Common myeloid progenitor, CD34-positive (primary cell): ENCODE results near the gene PIGM.
"Not testable (repeated sequence)": the region's sequence is repeated elsewhere in the genome, so short reads cannot be mapped to it uniquely, and the experiment has no call there.

Experiments
- CTCF ChIA-PET: fragments of 350-600 bp; sonication (Branson Sonifier 250); formaldehyde crosslinking; loops from one replicate; lab custom pipeline; 2021; ENCODE audit warnings: antibody characterized with exemption; lab: Charles Lee
- POLR2A ChIA-PET: fragments of 350-600 bp; sonication (Branson Sonifier 250); formaldehyde crosslinking; loops from one replicate; lab custom pipeline; 2021; ENCODE audit warnings: antibody characterized with exemption; lab: Charles Lee
- DNase-seq, 3 donors: peaks; one replicate each; pipeline versions ENCODE4 v3.0.0 to v3.0.0-alpha.2; 2013
- H3K27ac ChIP-seq, 2 experiments: 1 replicate in 1 of 2; 2 replicates in 1 of 2; pipeline ENCODE4 v1.7.0; 2013; ENCODE audit warnings: inconsistent platforms in 2 of 2, low read length in 2 of 2, mild to moderate bottlenecking in 2 of 2, low read depth in 1 of 2, moderate library complexity in 1 of 2; ENCODE audit not compliant: severe bottlenecking in 2 of 2, insufficient read depth in 1 of 2, poor library complexity in 1 of 2
- H3K27me3 ChIP-seq, 5 experiments: replicated peaks in 2 of 5; 1 replicate in 3 of 5; 2 replicates in 2 of 5; pipeline versions ENCODE4 v1.6.1 to v1.7.0; 2013; ENCODE audit warnings: low read length in 4 of 5, mild to moderate bottlenecking in 2 of 5, moderate library complexity in 2 of 5, inconsistent platforms in 1 of 5; ENCODE audit not compliant: insufficient read depth in 5 of 5, control insufficient read depth in 4 of 5
- H3K36me3 ChIP-seq, 4 experiments: 1 replicate in 2 of 4; 2 replicates in 2 of 4; pipeline versions ENCODE4 v1.6.1 to v1.7.0; 2013; ENCODE audit warnings: low read length in 3 of 4, control low read depth in 1 of 4, mild to moderate bottlenecking in 1 of 4; ENCODE audit not compliant: control insufficient read depth in 4 of 4, insufficient read depth in 4 of 4
- H3K4me1 ChIP-seq, 4 experiments: 1 replicate in 3 of 4; 2 replicates in 1 of 4; pipeline versions ENCODE4 v1.6.1 to v1.7.1; 2013; ENCODE audit warnings: low read length in 3 of 4, mild to moderate bottlenecking in 3 of 4, control low read depth in 1 of 4, inconsistent platforms in 1 of 4, moderate library complexity in 1 of 4; ENCODE audit not compliant: control insufficient read depth in 4 of 4, insufficient read depth in 4 of 4; ENCODE audit errors: control extremely low read depth in 1 of 4
- H3K4me3 ChIP-seq, 7 experiments: 1 replicate in 4 of 7; 2 replicates in 3 of 7; pipeline versions ENCODE4 v1.5.1 to v1.7.0; 2013; ENCODE audit warnings: mild to moderate bottlenecking in 7 of 7, low read length in 6 of 7, moderate library complexity in 6 of 7, inconsistent platforms in 2 of 7, low read depth in 2 of 7, control low read depth in 1 of 7; ENCODE audit not compliant: insufficient read depth in 4 of 7, control insufficient read depth in 1 of 7; ENCODE audit errors: extremely low read depth in 1 of 7
- H3K9me3 ChIP-seq, 5 experiments: 1 replicate in 4 of 5; 2 replicates in 1 of 5; pipeline versions ENCODE4 v1.6.1 to v1.7.1; 2013; ENCODE audit warnings: low read length in 4 of 5, mild to moderate bottlenecking in 2 of 5, inconsistent platforms in 1 of 5, low read depth in 1 of 5, moderate library complexity in 1 of 5; ENCODE audit not compliant: control insufficient read depth in 4 of 5, insufficient read depth in 2 of 5; ENCODE audit errors: control extremely low read depth in 1 of 5
- WGBS: methylation state at CpG from one replicate; pipeline ENCODE4 v1.1.5; 2013; ENCODE audit not compliant: insufficient coverage; 5-methylcytosine and 5-hydroxymethylcytosine counted together

The PIGM gene

GRCh38 chr1:160050182-160050581 is 18.4 kb upstream of the PIGM start:
- WGBS = 100% methylated on average over 1 of the region's 2 CpGs
- H3K27ac ChIP-seq, H3K4me3 ChIP-seq, DNase-seq, H3K36me3 ChIP-seq, H3K9me3 ChIP-seq: not testable (repeated sequence)
- CTCF ChIA-PET = interaction anchor here (0.9 to 5.0 kb wide), 3 partner anchors 8 to 28 kb away, joined by 3 to 32 read pairs (median 3); no protein-coding TSS in a partner anchor
- Histone ChIP-seq H3K4me1 (peaks cover 5 to 25% (median 15%) of the 10 kb centered on the region in 4 experiments), H3K27me3 (peaks cover 0 to 17% (median 0%) of the 10 kb centered on the region in 5 experiments)
- POLR2A ChIA-PET = interaction anchor here (0.6 kb wide), 1 partner anchor 194 kb away, joined by 3 read pairs; no protein-coding TSS in a partner anchor

GRCh38 chr1:160049101-160049500 is 17.3 kb upstream of the PIGM start:
- Histone ChIP-seq H3K4me1 (peaks cover 5 to 25% (median 15%) of the 10 kb centered on the region in 4 experiments), H3K27ac (no peak overlapping the region), H3K36me3 (no peaks in the 10 kb centered on the region), H3K27me3 (peaks cover 0 to 15% (median 0%) of the 10 kb centered on the region in 5 experiments), H3K4me3 (no peak overlapping the region), H3K9me3 (no peaks in the 10 kb centered on the region)
- ChIA-PET POLR2A (interaction anchor here (0.7 kb wide), 1 partner anchor 12 kb away, joined by 3 read pairs; no protein-coding TSS in a partner anchor), CTCF (interaction anchor here (4.7 to 5.4 kb wide), 2 partner anchors 30 to 37 kb away, joined by 36 to 100 read pairs; partner anchors contain the start of gene KCNJ9)
- 89% methylated on average over 3 of the region's 3 CpGs for WGBS
- DNase-seq = peak in 2 of 3 donors; percentile 30 to 60

- DNase-seq = no peak
- ChIA-PET CTCF (interaction anchor here (1.4 to 5.4 kb wide), 6 partner anchors 10 to 56 kb away, joined by 3 to 100 read pairs (median 17); partner anchors contain the start of gene KCNJ9), POLR2A (interaction anchor here (0.7 kb wide), 1 partner anchor 13 kb away, joined by 3 read pairs; no protein-coding TSS in a partner anchor)
These were observed 16.5 kb upstream of the PIGM start for GRCh38 chr1:160048335-160048734.

GRCh38 chr1:160047111-160047991 is 15.6 kb upstream of the PIGM start:
- DNase-seq = peak in 1 of 3 donors; percentile 33
- no peak overlapping the region for H3K27ac ChIP-seq
- no peaks in the 10 kb centered on the region for H3K9me3 ChIP-seq
- ChIA-PET POLR2A (interaction anchor here (1.4 to 1.6 kb wide), 2 partner anchors 16 to 51 kb away, joined by 3 to 5 read pairs; partner anchors contain the start of genes IGSF8 and PIGM), CTCF (interaction anchor here (1.0 to 5.4 kb wide), 19 partner anchors 10 to 57 kb away, joined by 3 to 100 read pairs (median 5); partner anchors contain the start of genes IGSF8, KCNJ10, KCNJ9 and PIGM)
- H3K4me3 ChIP-seq = peak overlapping the region in 5 of 7 experiments; percentile 8 to 70 (median 33)
- H3K4me1 ChIP-seq = peaks cover 5 to 25% (median 15%) of the 10 kb centered on the region in 4 experiments
- peaks cover 0 to 9% (median 0%) of the 10 kb centered on the region in 5 experiments for H3K27me3 ChIP-seq
- H3K36me3 ChIP-seq = no peaks in the 10 kb centered on the region
- WGBS = 74% methylated on average over 6 of the region's 9 CpGs

More at GRCh38 chr1:160048335-160048734, 16.5 kb upstream of the PIGM start:
- Histone ChIP-seq H3K4me1 (peaks cover 5 to 25% (median 15%) of the 10 kb centered on the region in 4 experiments), H3K36me3 (no peaks in the 10 kb centered on the region), H3K4me3 (no peak overlapping the region), H3K27me3 (peaks cover 0 to 16% (median 0%) of the 10 kb centered on the region in 5 experiments), H3K27ac (no peak overlapping the region), H3K9me3 (no peaks in the 10 kb centered on the region)

- DNase-seq = peak; percentile 91 to 98 (median 96)
- H3K4me3 ChIP-seq = peak overlapping the region in 5 of 7 experiments; percentile 8 to 70 (median 33)
These were observed 14.8 kb upstream of the PIGM start for GRCh38 chr1:160046494-160047110.

GRCh38 chr1:160045653-160046052 is 13.9 kb upstream of the PIGM start:
- DNase-seq = no peak
- peaks cover 0 to 7% (median 0%) of the 10 kb centered on the region in 5 experiments for H3K27me3 ChIP-seq
- POLR2A ChIA-PET = interaction anchor here (1.1 to 1.6 kb wide), 2 partner anchors 14 kb away, joined by 3 to 5 read pairs; partner anchors contain the start of gene PIGM
- CTCF ChIA-PET = interaction anchor here (0.6 to 5.4 kb wide), 21 partner anchors 8 to 190 kb away, joined by 3 to 100 read pairs (median 5); partner anchors contain the start of genes IGSF8, KCNJ9 and PIGM
- no peaks in the 10 kb centered on the region for H3K36me3 ChIP-seq
- H3K4me1 ChIP-seq = peaks cover 5 to 25% (median 15%) of the 10 kb centered on the region in 4 experiments
- no peaks in the 10 kb centered on the region for H3K9me3 ChIP-seq
- H3K4me3 ChIP-seq = no peak overlapping the region
- 73% methylated on average over 2 of the region's 2 CpGs for WGBS
- H3K27ac ChIP-seq = no peak overlapping the region

More at GRCh38 chr1:160046494-160047110, 14.8 kb upstream of the PIGM start:
- peaks cover 5 to 25% (median 15%) of the 10 kb centered on the region in 4 experiments for H3K4me1 ChIP-seq
- ChIA-PET POLR2A (interaction anchor here (1.1 to 1.6 kb wide), 3 partner anchors 13 to 52 kb away, joined by 3 to 5 read pairs (median 3); partner anchors contain the start of genes IGSF8 and PIGM), CTCF (interaction anchor here (0.6 to 5.4 kb wide), 24 partner anchors 9 to 1783 kb away, joined by 3 to 100 read pairs (median 5); partner anchors contain the start of genes IGSF8, KCNJ10, KCNJ9 and PIGM)
- peaks cover 0 to 7% (median 0%) of the 10 kb centered on the region in 5 experiments for H3K27me3 ChIP-seq
- 0% methylated on average over 6 of the region's 11 CpGs for WGBS
- H3K36me3 ChIP-seq = no peaks in the 10 kb centered on the region
- H3K9me3 ChIP-seq = no peaks in the 10 kb centered on the region
- no peak overlapping the region for H3K27ac ChIP-seq
